ENCODE data around the gene TPT1.

- TF ChIP-seq YY1 (IDR thresholded peaks at IDR 0.05; ENCODE audit: insufficient read depth, insufficient read length) (no peak), ZNF274 (IDR thresholded peaks at IDR 0.05; ENCODE audit: low read depth, low read length) (no peak)
Measured at GRCh38 chr13:45295536-45295935, 45.4 kb downstream of the TPT1 start.

Measured in NT2/D1 (cell line).